HG02870 (cell line): ENCODE measurements around the gene SORT1.
"Not testable (repeated sequence)": the region's sequence is repeated elsewhere in the genome, so short reads cannot be mapped to it uniquely, and the experiment has no call there.

Experiments
- ATAC-seq: cut with Tn5 transposase; IDR thresholded peaks from one replicate; pipeline ENCODE4 v1.9.1; 2021; ENCODE audit warnings: mild to moderate bottlenecking, moderate library complexity; ENCODE audit not compliant: unreplicated experiment

The SORT1 gene

GRCh38 chr1:109350182-109350581 lies 47.5 kb downstream of the SORT1 start:
- no peak for ATAC-seq

- ATAC-seq, result no peak
Measured at GRCh38 chr1:109347511-109347910, 50.2 kb downstream of the SORT1 start.

- ATAC-seq, result no peak
Measured at GRCh38 chr1:109341944-109342930, 55.5 kb downstream of the SORT1 start.

- ATAC-seq, result no peak
Measured at GRCh38 chr1:109338608-109339007, 59.1 kb downstream of the SORT1 start.

DNA sequence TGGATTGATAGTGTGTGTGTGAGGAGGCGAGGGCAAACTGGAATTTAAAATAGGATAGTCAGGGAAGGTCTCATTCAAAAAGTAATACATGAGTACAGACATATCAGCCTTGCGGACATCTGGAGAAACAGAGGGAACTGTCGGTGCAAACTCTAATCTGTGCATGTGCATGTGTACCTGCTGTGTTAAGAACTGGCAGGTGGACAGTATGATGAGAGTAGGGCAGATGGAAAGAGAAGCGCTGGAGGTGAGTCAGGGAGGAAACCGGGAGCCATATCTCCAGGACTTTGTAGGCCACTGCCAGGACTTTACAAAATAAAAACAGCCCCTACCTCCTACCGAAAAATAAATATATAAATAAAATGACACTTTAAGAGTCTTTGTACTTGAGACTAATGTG lies 59.6 kb downstream of the SORT1 start:
- no peak for ATAC-seq

DNA sequence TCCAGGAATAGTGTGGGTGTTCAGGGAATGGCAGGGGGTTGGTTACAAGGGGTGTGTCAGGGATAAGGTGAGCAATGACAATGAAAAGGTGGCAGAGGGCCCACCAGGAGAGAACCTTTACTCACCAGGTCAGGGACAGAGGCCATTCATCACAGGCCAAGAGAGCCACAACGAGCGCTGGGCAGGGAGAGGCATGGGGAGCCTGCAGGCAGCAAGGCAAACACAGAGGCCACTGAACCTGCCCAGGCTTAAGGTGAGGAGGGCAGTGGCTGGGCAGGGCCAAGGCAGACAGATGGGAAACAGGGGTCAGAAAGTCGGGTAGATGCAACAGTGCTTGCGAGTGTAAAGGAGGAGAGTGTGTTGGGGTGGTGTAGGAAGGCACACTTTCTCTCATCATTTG lies 62.6 kb downstream of the SORT1 start:
- ATAC-seq, result no peak

DNA sequence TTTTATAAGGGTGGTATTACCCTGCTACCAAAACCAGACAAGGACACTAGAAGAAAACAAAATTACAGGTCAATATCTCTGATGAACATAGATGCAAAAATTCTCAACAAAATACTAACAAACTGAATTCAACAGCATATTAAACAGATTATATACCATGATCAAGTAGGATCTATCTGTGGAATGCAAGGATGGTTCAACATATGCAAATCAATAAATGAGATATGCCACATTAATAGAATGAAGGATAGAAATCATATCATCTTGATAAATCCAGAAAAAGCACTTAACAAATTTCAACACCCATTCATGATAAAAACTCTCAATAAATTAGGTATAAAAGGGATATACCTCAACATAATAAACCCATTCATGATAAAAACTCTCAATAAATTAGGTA lies 66.6 kb downstream of the SORT1 start:
- no peak for ATAC-seq

- ATAC-seq, result no peak
Measured at GRCh38 chr1:109327285-109327684, 70.4 kb downstream of the SORT1 start.

DNA sequence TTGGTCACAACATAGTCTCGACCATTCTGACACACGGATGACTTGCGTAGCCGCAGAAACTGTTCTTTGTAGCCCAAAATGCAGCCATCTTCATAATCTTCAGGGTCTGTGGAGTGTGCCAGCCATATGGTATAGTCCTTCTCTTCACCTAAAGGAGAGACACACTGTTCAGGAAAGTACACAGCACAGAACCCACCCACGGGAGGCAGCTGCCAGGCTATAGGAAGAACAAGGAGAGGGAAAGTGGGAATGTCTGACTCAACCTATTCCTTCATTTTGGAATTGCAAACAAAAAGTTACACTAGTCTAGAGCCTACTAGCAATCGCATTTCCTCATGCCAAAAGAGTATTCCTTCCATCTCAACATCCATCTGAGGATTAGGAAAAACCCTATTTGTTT lies 74.7 kb downstream of the SORT1 start:
- ATAC-seq, result no peak

GRCh38 chr1:109319114-109319513 lies 78.6 kb downstream of the SORT1 start:
- no peak for ATAC-seq

DNA sequence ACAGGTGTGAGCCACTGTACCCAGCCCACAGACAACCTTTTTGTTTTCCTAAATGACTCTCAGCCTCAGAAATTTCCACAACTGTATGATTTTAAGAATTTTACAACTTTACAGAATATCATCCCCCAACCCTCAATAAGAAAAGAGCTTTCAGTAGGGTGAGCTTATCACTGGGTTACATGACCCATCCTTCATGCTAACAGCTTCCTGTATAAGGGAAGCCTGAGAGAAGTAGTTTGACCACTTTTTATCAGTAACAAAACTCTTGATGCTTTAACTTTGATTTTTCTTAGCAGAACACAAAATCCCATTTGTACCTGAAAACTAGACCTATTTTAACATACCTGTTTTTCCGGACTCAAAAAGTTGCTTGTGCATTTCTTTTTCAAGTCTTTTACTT lies 81.2 kb downstream of the SORT1 start:
- ATAC-seq, result no peak

DNA sequence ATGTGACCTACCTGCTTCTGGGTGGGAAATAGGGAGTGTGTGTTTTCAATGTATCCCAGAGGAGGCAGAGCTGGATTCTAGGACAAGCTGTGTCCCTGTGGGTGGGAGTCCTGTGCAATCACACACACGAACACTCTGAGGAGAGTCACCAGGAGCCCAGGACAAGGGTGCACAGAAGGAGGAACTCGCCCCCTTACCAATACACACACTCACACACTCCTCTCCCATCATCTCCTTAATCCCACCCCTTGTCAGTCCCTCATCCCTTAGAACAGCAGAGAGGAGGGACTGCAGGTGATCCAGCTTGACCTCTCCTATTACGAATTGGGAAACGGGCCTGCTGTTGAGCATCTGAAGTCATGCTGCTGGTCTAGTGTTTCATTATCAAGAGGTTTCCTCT lies 82.4 kb downstream of the SORT1 start:
- ATAC-seq, result no peak

DNA sequence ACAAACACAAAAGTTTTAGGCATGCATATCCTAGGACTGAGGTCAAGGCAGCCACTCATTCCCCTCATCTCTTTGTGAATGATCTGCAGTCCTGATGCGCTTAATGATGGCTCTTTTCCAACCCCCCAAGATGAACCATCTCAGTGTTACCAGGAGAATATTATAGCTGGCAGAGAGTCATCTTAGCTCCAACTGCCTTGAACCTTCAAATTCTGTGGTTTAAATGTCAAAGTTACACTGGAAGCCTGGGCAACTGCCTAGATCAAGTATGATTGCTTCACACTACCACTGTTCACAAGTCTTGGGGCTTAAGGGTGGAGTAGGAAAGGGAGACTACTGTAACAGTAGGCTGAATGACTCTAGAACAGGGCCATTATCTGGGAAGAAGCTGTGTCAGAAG lies 82.9 kb downstream of the SORT1 start:
- no peak for ATAC-seq

GRCh38 chr1:109312978-109313775 lies 84.5 kb downstream of the SORT1 start:
- no peak for ATAC-seq

- no peak for ATAC-seq
Measured at GRCh38 chr1:109312246-109312645, 85.5 kb downstream of the SORT1 start.

DNA sequence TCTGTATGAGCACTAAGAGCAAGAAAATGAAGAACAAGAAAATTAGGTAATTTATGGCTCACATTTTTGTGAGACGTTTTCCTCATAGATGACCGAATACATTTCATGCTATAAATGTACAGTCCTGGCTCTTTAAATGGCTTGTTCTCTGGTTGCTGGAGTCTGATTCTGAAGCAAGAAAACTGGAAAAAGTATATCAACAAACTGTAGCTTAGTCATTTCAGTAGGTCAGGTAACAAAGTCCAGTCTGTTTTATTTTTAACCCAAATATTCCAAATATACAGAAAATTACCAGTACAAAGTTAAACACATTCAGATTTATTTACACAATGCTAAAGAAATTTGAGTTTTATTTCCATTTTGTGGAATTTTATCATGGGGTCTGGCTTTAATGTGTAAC lies 88.4 kb downstream of the SORT1 start:
- ATAC-seq, result no peak

- ATAC-seq, result no peak
Measured at GRCh38 chr1:109307274-109308021, 90.3 kb downstream of the SORT1 start.

- no peak for ATAC-seq
Measured at GRCh38 chr1:109306832-109307273, 90.9 kb downstream of the SORT1 start, which contains the start of gene MYBPHL. MYBPHL (minus strand) TSS chr1:109307011; CDS start chr1:109306991, 20 bp downstream.

DNA sequence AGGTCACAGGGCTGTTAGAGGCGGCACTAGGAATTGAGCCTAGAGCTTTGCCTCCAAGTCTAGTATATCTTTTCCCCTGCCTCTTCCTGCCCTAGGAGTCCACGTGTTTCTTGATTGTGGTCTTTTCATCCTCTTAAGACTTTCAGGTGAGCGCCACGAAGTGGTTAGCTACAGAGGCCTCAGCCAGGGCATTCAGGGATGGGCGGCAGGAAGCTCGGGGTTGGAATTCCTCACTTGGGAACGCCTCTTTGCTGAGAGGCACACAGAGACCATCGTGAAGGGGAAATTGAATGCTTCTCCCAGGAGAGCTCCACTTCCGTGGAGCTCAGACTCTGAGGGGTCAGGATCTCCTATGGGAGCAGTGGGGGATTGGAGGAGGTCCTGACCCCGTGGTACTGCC lies 91.7 kb downstream of the SORT1 start:
- ATAC-seq, result not testable (repeated sequence)

DNA sequence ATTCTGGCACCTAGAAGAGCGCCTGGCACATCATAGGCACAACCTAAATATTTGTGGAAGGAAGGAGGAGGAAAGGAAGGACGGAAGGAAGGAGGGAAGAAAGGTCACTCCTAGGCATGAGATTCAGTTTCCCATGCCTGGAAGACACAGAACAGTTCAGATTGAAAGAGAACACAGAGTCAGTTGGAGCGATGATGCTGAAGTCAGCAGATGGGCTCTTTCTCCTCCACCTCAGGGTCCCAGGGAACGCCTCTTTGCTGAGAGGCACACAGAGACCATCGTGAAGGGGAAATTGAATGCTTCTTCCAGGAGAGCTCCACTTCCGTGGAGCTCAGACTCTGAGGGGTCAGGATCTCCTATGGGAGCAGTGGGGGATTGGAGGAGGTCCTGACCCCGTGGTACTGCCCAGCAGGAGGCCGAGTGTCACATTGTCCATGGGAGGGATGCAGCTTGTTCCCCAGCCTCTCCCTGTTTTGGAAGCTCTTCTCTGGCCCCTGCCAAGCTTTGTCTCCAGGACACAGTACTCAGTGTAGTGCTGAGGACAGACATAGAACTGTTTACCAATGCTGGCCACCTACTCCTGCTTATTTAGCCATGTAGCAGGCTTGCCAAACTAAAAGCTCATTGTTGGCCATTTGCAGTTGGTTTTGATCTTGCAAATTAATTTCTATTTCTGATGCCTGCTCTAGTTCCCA lies 93.3 kb downstream of the SORT1 start:
- ATAC-seq, result no peak
